Fibroblast of the aortic adventitia (primary cell): Measurements from ENCODE around the gene SHOX. TPM values are rescaled to one million over a fixed set of nuclear protein-coding genes. Genes with fewer than 3 reads are reported as not detected.

Experiments used
- DNase-seq: peaks from one replicate; pipeline ENCODE4 v3.0.0-alpha.2; 2010; ENCODE audit warnings: low read depth
- H3K4me3 ChIP-seq: 2 replicates; pipeline ENCODE4 v1.5.1; 2011; ENCODE audit warnings: low read depth, mild to moderate bottlenecking, control low read depth, low read length, moderate library complexity
- total RNA-seq: library from RNA; depleted of rRNA; stranded (reverse); fragments of >200 nt; gene quantifications from 2 replicates; pipeline ENCODE4 v1.2.3, GENCODE V29; 2012; ENCODE audit warnings: low replicate concordance
- TF ChIP-seq, protein P1 (sequence below): IDR thresholded peaks from 2 replicates; pipeline ENCODE4 v1.5.1; 2011; ENCODE audit warnings: mild to moderate bottlenecking, low read length, control low read depth, inconsistent platforms; ENCODE audit not compliant: insufficient read depth

Gene SHOX
- total RNA-seq, 1 donor, result not detected

DNA sequence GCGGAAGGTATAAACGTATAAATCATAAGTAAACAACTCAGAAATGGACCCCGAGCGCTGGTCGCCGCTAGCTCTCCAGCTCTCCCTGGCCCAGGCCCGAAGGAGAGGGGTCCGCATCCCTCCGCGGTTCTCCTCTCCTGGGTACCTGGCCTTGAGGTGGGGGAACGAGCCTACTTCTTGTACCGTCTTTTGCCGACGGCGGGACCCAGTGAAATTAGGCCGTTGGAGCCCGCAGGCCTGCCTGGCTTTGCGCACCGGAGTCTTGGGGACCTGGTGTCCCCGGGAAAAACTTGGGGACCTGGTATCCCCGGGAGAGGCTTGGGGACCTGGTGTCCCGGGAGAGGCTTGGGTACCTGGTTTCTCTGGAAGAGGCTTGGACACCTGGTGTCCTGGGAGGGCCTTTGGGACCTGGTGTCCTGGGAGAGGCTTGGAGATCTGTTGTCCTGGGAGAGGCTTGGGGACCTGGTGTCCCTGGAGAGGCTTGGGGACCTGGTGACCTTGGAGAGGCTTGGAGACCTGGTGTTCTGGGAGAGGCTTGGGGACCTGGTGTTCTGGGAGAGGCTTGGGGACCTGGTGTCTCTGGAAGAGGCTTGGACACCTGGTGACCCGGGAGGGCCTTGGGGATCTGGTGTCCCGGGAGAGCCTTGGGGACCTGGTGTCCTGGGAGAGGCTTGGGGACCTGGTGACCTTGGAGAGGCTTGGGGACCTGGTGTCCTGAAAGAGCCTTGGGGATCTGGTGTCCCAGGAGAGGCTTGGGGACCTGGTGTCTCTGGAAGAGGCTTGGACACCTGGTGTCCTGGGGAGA is 12.0 kb downstream of the SHOX start:
- TF ChIP-seq, protein P1, sequence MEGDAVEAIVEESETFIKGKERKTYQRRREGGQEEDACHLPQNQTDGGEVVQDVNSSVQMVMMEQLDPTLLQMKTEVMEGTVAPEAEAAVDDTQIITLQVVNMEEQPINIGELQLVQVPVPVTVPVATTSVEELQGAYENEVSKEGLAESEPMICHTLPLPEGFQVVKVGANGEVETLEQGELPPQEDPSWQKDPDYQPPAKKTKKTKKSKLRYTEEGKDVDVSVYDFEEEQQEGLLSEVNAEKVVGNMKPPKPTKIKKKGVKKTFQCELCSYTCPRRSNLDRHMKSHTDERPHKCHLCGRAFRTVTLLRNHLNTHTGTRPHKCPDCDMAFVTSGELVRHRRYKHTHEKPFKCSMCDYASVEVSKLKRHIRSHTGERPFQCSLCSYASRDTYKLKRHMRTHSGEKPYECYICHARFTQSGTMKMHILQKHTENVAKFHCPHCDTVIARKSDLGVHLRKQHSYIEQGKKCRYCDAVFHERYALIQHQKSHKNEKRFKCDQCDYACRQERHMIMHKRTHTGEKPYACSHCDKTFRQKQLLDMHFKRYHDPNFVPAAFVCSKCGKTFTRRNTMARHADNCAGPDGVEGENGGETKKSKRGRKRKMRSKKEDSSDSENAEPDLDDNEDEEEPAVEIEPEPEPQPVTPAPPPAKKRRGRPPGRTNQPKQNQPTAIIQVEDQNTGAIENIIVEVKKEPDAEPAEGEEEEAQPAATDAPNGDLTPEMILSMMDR, result no peak
- H3K4me3 ChIP-seq, result no peak overlapping the region
- no peak for DNase-seq

GRCh38 chrX:643241-643595 is 12.6 kb downstream of the SHOX start:
- TF ChIP-seq, protein P1, result no peak
- no peak for DNase-seq
- no peak overlapping the region for H3K4me3 ChIP-seq

DNA sequence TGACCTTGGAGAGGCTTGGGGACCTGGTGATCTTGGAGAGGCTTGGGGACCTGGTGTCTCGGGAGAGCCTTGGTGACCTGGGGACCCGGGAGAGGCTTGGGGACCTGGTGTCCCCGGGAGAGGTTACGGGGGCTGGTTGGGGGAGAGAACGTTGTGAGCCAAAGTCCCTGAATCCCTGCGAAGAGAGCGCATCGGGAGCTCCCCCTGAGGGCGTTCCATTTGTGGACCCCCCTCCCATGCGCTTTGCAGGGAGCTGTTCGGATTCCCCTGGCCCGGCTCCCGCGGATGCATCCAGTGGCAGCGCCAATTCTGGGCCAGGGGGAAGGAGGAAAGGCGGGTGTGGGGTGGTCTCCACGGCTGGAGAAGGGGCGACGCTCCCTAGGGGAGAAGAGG is 13.3 kb downstream of the SHOX start:
- TF ChIP-seq, protein P1, result no peak
- DNase-seq, result no peak
- H3K4me3 ChIP-seq, result no peak overlapping the region

- no peak overlapping the region for H3K4me3 ChIP-seq
- TF ChIP-seq, protein P1, result no peak
- DNase-seq, result no peak
Measured at GRCh38 chrX:644304-645281, 14.0 kb downstream of the SHOX start.

DNA sequence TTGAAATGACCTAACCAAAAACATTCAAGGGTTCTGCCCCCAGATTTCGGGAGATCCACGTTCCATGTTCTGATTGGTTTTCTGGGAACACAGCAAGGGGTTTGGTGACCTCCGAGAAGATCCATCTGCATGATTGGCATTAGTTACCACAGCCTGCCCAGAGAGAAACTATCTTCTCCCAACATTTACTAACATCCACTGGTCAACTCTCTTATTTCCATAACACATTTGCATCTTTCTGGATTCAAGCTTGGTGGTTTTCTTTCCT is 15.6 kb downstream of the SHOX start:
- H3K4me3 ChIP-seq, result no peak overlapping the region
- TF ChIP-seq, protein P1, result no peak
- DNase-seq, result no peak

- no peak for DNase-seq
- H3K4me3 ChIP-seq, result no peak overlapping the region
- TF ChIP-seq, protein P1, result no peak
Measured at GRCh38 chrX:646796-647195, 16.2 kb downstream of the SHOX start.
